Measurements from ENCODE around the gene COPZ2.

COPZ2 gene

DNA sequence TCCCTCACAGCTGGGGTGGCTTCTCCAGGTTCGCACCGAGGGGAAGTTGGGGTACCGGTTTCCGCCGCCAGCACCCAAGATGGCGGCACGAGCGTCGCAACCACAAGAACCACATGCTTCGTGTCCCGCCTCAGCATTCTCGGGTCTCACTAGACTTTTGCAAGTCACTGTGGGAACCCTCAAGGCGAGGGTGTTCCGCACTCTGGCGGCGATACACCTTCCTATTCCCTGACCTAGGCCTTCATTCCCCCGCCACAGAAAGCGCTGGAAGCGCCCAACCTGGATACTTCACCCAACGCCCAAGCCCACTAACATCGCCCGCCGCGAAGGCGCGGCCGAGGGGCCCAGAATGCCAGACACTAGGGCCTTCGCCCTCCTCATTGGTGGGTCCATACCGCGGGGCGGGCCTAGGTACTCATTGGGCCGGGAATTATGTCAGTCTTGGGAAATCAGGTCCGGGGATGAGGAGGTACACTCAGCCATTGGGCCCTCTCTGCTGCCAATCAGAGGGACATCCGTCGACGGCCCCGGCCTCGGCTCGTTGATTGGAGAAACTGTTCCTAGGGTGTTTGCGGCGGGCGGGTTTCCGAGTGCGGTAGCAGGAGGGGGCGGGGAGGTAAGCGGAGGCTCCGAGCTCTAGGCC lies 10.3 kb upstream of the COPZ2 start, which contains the start of gene NFE2L1 (continued):
- TF ChIP-seq, protein P1, sequence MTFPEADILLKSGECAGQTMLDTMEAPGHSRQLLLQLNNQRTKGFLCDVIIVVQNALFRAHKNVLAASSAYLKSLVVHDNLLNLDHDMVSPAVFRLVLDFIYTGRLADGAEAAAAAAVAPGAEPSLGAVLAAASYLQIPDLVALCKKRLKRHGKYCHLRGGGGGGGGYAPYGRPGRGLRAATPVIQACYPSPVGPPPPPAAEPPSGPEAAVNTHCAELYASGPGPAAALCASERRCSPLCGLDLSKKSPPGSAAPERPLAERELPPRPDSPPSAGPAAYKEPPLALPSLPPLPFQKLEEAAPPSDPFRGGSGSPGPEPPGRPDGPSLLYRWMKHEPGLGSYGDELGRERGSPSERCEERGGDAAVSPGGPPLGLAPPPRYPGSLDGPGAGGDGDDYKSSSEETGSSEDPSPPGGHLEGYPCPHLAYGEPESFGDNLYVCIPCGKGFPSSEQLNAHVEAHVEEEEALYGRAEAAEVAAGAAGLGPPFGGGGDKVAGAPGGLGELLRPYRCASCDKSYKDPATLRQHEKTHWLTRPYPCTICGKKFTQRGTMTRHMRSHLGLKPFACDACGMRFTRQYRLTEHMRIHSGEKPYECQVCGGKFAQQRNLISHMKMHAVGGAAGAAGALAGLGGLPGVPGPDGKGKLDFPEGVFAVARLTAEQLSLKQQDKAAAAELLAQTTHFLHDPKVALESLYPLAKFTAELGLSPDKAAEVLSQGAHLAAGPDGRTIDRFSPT (tag by site-specific recombination; IDR thresholded peaks at IDR 0.05): no peak; the same call in none of the 2 replicates
- TF ChIP-seq ZNF302 (tag by site-specific recombination; IDR thresholded peaks at IDR 0.05; ENCODE audit: low read depth) (0 out of 2 replicates have a peak, but pooled peaks have one; percentile 14), EGR2 (tag by site-specific recombination; IDR thresholded peaks at IDR 0.05; ENCODE audit: low read depth) (no peak), TCF7L2 (IDR thresholded peaks at IDR 0.05; ENCODE audit: borderline replicate concordance, low read depth, low read length) (no peak), ZFHX2 (tag by site-specific recombination; conservative IDR thresholded peaks at IDR 0.05) (0 out of 2 replicates have a peak, but pooled peaks have one; percentile 51), ZBTB26 (tag by site-specific recombination; optimal IDR thresholded peaks at IDR 0.05) (no peak), BCL6B (tag by site-specific recombination; IDR thresholded peaks at IDR 0.05) (no peak), ZNF37A (tag by site-specific recombination; IDR thresholded peaks at IDR 0.05) (no peak), ZNF184 (tag by site-specific recombination; IDR thresholded peaks at IDR 0.05) (no peak), ZNF530 (tag by site-specific recombination; IDR thresholded peaks at IDR 0.05; ENCODE audit: low read depth) (no peak), ZNF76 (tag by site-specific recombination; IDR thresholded peaks at IDR 0.05; ENCODE audit: borderline replicate concordance, low read depth) (peak; percentile 92), ZNF521 (tag by site-specific recombination; IDR thresholded peaks at IDR 0.05) (no peak), ZNF2 (tag by site-specific recombination; IDR thresholded peaks at IDR 0.05) (peak; percentile 96), ZNF157 (tag by site-specific recombination; IDR thresholded peaks at IDR 0.05) (no peak), ZBTB17 (tag by site-specific recombination; IDR thresholded peaks at IDR 0.05) (peak; percentile 88), GLI2 (tag by site-specific recombination; IDR thresholded peaks at IDR 0.05; ENCODE audit: borderline replicate concordance, low read depth) (no peak), ZBTB7A (tag by site-specific recombination; IDR thresholded peaks at IDR 0.05; ENCODE audit: low read depth) (peak; percentile 90), ZNF843 (tag by site-specific recombination; IDR thresholded peaks at IDR 0.05) (peak; percentile 81), ZNF202 (tag by site-specific recombination; IDR thresholded peaks at IDR 0.05; ENCODE audit: borderline replicate concordance) (no peak), ZNF514 (tag by site-specific recombination; IDR thresholded peaks at IDR 0.05) (no peak), REPIN1 (tag by site-specific recombination; IDR thresholded peaks at IDR 0.05; ENCODE audit: low read depth) (peak; percentile 73; the same call in 1 of the 2 replicates), ZNF19 (tag by site-specific recombination; IDR thresholded peaks at IDR 0.05; ENCODE audit: low read depth) (no peak), ZSCAN23 (tag by site-specific recombination; IDR thresholded peaks at IDR 0.05) (no peak), ZBTB11 (tag by site-specific recombination; conservative IDR thresholded peaks at IDR 0.05; ENCODE audit: low read depth) (peak; percentile 91)
- TF ChIP-seq, protein P2, sequence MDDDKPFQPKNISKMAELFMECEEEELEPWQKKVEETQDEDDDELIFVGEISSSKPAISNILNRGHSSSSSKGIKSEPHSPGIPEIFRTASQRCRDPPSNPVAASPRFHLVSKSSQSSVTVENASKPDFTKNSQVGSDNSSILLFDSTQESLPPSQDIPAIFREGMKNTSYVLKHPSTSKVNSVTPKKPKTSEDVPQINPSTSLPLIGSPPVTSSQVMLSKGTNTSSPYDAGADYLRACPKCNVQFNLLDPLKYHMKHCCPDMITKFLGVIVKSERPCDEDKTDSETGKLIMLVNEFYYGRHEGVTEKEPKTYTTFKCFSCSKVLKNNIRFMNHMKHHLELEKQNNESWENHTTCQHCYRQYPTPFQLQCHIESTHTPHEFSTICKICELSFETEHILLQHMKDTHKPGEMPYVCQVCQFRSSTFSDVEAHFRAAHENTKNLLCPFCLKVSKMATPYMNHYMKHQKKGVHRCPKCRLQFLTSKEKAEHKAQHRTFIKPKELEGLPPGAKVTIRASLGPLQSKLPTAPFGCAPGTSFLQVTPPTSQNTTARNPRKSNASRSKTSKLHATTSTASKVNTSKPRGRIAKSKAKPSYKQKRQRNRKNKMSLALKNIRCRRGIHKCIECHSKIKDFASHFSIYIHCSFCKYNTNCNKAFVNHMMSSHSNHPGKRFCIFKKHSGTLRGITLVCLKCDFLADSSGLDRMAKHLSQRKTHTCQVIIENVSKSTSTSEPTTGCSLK (tag by site-specific recombination; IDR thresholded peaks at IDR 0.05): no peak
- TF ChIP-seq, protein P3, sequence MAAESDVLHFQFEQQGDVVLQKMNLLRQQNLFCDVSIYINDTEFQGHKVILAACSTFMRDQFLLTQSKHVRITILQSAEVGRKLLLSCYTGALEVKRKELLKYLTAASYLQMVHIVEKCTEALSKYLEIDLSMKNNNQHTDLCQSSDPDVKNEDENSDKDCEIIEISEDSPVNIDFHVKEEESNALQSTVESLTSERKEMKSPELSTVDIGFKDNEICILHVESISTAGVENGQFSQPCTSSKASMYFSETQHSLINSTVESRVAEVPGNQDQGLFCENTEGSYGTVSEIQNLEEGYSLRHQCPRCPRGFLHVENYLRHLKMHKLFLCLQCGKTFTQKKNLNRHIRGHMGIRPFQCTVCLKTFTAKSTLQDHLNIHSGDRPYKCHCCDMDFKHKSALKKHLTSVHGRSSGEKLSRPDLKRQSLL (tag by site-specific recombination; IDR thresholded peaks at IDR 0.05): peak; percentile 60
